ENCODE data around the gene NAGPA.

The NAGPA gene

GRCh38 chr16:5004311-5004710 lies 29.4 kb downstream of the NAGPA start:
- no peak for FAIRE-seq

GRCh38 chr16:5003828-5004227 lies 29.9 kb downstream of the NAGPA start:
- no peak for FAIRE-seq

More at GRCh38 chr16:5004311-5004710, 29.4 kb downstream of the NAGPA start:
- DNase-seq (ENCODE audit: low spot score), result no peak

GRCh38 chr16:5003211-5003610 lies 30.5 kb downstream of the NAGPA start:
- DNase-seq (ENCODE audit: low spot score) (no peak), FAIRE-seq (no peak)

More at GRCh38 chr16:5003828-5004227, 29.9 kb downstream of the NAGPA start:
- DNase-seq (ENCODE audit: low spot score), result no peak

- FAIRE-seq, result peak; percentile 65
- no peak for DNase-seq (ENCODE audit: low spot score)
Observed at GRCh38 chr16:5002699-5003143, 31.0 kb downstream of the NAGPA start.

- FAIRE-seq (no peak), DNase-seq (ENCODE audit: low spot score) (no peak)
Observed at GRCh38 chr16:5001986-5002385, 31.7 kb downstream of the NAGPA start.

- DNase-seq (ENCODE audit: low spot score) (no peak), FAIRE-seq (no peak)
Observed at GRCh38 chr16:5001571-5001970, 32.2 kb downstream of the NAGPA start.

- FAIRE-seq, result no peak
- no peak for DNase-seq (ENCODE audit: low spot score)
Observed at GRCh38 chr16:5000573-5001001, 33.1 kb downstream of the NAGPA start.

GRCh38 chr16:4994719-4995434 lies 38.9 kb downstream of the NAGPA start:
- FAIRE-seq, result peak; percentile 59
- DNase-seq (ENCODE audit: low spot score), result no peak

GRCh38 chr16:4991754-4992153 lies 42.0 kb downstream of the NAGPA start:
- FAIRE-seq, result no peak
- no peak for DNase-seq (ENCODE audit: low spot score)

GRCh38 chr16:4990415-4990814 lies 43.3 kb downstream of the NAGPA start:
- FAIRE-seq (no peak), DNase-seq (ENCODE audit: low spot score) (no peak)

GRCh38 chr16:4989391-4990006 lies 44.2 kb downstream of the NAGPA start:
- no peak for DNase-seq (ENCODE audit: low spot score)
- FAIRE-seq, result no peak

- FAIRE-seq (no peak), DNase-seq (ENCODE audit: low spot score) (no peak)
Observed at GRCh38 chr16:4988647-4989046, 45.1 kb downstream of the NAGPA start.

GRCh38 chr16:4987580-4988374 lies 46.0 kb downstream of the NAGPA start:
- DNase-seq (ENCODE audit: low spot score) (no peak), FAIRE-seq (peak; percentile 48)

- FAIRE-seq (no peak), DNase-seq (ENCODE audit: low spot score) (no peak)
Observed at GRCh38 chr16:4987250-4987579, 46.5 kb downstream of the NAGPA start.

GRCh38 chr16:4984174-4984990 lies 49.4 kb downstream of the NAGPA start:
- DNase-seq (ENCODE audit: low spot score) (no peak), FAIRE-seq (no peak)

GRCh38 chr16:4982056-4982867 lies 51.5 kb downstream of the NAGPA start:
- FAIRE-seq (no peak), DNase-seq (ENCODE audit: low spot score) (peak; percentile 33)

- DNase-seq (ENCODE audit: low spot score) (no peak), FAIRE-seq (no peak)
Observed at GRCh38 chr16:4981473-4981872, 52.3 kb downstream of the NAGPA start.

GRCh38 chr16:4980691-4981090 lies 53.0 kb downstream of the NAGPA start:
- FAIRE-seq (no peak), DNase-seq (ENCODE audit: low spot score) (no peak)

- no peak for FAIRE-seq
Observed at GRCh38 chr16:4979736-4980660, 53.7 kb downstream of the NAGPA start.

More at GRCh38 chr16:4979736-4980660, 53.7 kb downstream of the NAGPA start:
- no peak for DNase-seq (ENCODE audit: low spot score)

Data from urothelium cell line (cell line).